ENCODE data around the gene CHPF.
A peak's percentile ranks its signal among the peaks of the same experiment; 100 is the strongest.

The CHPF gene

DNA sequence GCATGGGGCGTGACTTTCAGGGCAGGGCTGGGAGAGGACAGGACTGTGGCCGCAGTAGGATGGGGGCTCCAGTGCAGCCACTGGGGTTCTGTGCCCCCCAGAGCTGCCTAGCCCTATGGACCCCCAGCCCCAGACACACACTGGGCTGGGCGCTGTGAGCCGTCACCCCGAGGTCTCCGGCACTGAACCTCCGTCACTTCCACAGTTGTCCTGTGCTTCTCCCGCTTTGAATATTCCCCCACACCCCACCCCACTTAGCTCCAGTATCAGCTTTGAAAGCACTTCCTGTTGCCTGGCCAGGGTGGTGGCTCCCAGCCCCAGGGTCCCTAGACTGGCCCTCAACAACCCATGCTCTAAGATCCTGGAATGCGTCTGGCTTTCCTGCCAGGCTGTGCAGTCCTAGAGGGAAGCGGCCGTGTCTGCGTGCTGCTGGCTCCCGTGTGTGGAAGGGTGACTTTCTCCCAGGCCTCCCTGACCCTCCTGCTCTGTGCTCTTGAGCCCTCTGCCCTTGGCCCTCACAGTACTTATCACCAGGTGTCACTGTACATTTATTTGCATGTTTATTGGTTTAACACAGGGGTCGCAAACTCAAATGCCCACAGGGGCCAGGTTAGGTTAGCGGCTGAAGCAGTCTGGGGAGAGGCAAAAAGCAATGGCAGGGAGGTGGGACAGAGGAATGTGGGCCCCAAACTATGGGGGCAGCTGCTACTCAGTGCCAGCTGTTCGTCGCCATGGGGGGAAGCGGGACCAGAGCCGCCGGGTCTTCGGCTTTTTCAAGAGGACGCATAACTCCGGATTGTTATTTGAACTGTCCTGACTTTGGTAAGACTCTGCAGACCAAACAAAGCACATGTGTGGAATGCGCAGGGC is 17.8 kb upstream of the CHPF start:
- TF ChIP-seq, protein P1, sequence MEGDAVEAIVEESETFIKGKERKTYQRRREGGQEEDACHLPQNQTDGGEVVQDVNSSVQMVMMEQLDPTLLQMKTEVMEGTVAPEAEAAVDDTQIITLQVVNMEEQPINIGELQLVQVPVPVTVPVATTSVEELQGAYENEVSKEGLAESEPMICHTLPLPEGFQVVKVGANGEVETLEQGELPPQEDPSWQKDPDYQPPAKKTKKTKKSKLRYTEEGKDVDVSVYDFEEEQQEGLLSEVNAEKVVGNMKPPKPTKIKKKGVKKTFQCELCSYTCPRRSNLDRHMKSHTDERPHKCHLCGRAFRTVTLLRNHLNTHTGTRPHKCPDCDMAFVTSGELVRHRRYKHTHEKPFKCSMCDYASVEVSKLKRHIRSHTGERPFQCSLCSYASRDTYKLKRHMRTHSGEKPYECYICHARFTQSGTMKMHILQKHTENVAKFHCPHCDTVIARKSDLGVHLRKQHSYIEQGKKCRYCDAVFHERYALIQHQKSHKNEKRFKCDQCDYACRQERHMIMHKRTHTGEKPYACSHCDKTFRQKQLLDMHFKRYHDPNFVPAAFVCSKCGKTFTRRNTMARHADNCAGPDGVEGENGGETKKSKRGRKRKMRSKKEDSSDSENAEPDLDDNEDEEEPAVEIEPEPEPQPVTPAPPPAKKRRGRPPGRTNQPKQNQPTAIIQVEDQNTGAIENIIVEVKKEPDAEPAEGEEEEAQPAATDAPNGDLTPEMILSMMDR (IDR thresholded peaks at IDR 0.05; ENCODE audit: low read depth, low read length): no peak
- H3K4me3 ChIP-seq (ENCODE audit: low read depth, low read length): no peak overlapping the region
- no peak for DNase-seq (ENCODE audit: low read depth, low spot score)
- in situ Hi-C loops (cut with HindIII; ENCODE audit: low sequenced_read_pairs): no loop called here

GRCh38 chr2:219560893-219561178 is 17.2 kb upstream of the CHPF start:
- TF ChIP-seq, protein P1 (IDR thresholded peaks at IDR 0.05; ENCODE audit: low read depth, low read length): no peak
- no peak for DNase-seq (ENCODE audit: low read depth, low spot score)
- no peak overlapping the region for H3K4me3 ChIP-seq (ENCODE audit: low read depth, low read length)
- in situ Hi-C loops (cut with HindIII; ENCODE audit: low sequenced_read_pairs): no loop called here

DNA sequence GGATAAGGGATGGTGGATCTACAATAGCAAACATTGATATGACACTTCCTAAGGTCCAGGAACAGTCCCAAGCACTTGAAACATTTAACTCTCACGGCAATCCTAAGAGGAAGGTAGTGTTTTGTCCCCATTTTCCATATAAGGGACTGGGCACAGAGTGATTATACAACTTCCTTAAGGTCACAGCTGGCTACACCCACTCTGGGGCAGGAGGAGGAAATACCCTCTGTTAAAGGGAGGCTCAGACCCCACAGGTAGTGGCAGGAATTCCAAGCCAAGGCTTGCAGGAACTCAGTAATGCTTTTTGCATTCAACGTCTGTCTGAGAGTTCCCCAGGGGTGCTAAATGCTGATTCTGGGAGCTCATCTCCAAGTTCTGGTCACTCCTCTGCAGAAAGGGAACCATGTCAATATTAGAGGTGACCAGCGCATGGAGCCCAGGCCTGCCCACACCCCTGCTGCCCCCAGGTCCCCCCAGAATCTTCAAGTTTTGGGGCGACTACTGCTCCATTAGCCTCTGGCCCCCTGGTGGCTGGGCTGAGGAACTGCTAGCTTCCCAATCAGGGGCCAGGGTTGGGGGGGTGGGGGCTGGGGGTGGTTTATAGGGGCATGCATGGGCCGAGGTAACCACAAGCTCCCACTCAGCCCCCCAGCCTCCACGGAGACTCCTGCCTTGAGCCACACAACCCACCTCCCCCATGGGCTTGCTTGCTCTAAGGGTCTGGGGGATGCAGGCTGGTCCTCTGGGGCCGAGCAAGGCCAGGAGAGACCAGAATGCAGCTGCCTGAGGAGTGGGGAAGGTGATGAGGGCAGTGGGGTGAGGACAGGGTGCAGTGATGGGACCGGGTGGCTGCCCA is 16.7 kb upstream of the CHPF start:
- H3K4me3 ChIP-seq (ENCODE audit: low read depth, low read length): no peak overlapping the region
- TF ChIP-seq, protein P1 (IDR thresholded peaks at IDR 0.05; ENCODE audit: low read depth, low read length): peak; percentile 78
- DNase-seq (ENCODE audit: low read depth, low spot score): no peak
- in situ Hi-C loops (cut with HindIII; ENCODE audit: low sequenced_read_pairs): no loop called here

DNA sequence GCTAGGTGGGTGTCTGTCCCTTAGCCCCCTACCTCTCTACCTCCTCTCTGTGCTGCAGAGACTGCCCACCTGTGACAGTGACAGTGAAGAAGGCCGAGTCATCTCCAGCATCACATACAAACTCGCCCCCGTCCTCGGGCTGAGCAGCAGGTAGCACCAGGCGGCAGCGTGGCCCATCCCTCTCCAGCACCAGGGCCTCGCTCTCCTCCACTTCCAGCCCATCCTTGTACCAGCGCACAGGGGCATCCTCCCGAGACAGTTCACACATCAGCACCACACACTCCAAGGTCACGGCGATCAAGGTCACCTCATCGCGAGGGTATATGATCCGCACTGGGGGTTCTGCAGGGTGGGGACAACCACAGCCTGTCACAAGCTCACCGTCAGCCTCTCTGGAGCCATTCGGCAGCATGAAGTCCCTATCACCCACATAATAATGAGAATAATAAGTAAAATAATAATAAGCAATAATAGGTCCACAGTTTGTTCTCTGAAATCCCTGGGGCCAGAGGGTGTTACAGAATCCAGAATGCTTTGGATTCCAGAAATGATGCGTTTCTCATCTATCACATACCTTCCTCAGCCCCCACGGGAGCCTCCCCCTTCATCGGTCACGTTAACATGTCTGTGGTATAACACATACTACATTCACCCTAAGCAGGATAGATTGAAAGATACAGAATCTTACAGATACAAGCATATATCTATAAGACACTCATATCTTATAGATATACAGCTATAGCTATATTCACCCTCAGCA is 15.7 kb upstream of the CHPF start:
- DNase-seq (ENCODE audit: low read depth, low spot score): no peak
- in situ Hi-C loops (cut with HindIII; ENCODE audit: low sequenced_read_pairs): no loop called here

DNA sequence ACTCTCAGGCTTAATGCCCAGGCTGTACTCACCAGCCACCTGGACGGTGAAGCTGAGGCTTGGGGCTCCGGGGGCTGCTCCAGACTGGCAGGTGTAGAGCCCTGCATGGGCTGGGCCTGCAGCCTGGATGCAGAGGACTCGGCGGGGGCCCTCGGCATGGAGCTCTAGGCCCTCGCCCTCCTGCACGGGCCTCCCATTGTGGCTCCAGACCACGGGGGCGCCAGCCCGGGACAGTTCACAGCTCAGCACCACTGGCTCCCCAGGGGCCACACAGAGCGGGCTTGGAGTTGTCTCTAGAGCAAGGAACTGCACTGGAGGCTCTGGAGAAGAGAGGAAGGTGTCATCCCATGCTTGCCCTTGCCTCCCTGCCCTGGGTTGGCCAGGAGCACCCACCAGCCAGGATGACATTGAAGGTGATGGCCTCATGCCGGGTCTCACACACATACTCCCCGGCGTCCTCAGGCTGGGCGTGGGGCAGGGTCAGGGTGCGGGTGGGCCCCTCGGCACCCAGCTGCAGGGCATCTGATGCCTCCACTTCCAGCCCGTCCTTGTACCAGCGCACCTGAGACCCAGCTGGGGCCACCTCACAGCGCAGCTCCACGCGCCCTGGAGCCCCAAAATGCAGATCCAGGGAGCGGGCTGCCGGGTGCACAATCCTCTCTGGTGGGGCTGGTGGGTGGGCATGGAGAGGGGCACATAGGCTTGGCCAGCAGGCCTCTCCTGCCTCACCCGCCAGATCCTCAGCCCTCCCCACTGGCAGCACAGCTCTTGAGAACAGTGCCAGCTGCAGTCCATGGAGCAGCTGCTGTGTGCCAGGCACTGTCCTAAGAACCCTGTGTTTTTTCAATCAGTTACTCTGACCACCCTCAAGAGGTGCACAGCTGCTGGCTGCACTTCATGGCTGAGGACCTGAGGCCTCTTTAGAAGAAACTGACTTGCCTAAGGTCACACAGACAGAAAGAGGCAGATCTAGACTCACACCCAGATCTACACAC is 14.5 kb upstream of the CHPF start:
- in situ Hi-C loops (cut with HindIII; ENCODE audit: low sequenced_read_pairs): no loop called here
- DNase-seq (ENCODE audit: low read depth, low spot score): no peak
- H3K4me3 ChIP-seq (ENCODE audit: low read depth, low read length): no peak overlapping the region
- TF ChIP-seq, protein P1 (IDR thresholded peaks at IDR 0.05; ENCODE audit: low read depth, low read length): no peak

More for the DNA sequence above, 15.7 kb upstream of the CHPF start:
- TF ChIP-seq, protein P1 (IDR thresholded peaks at IDR 0.05; ENCODE audit: low read depth, low read length): no peak
- no peak overlapping the region for H3K4me3 ChIP-seq (ENCODE audit: low read depth, low read length)
